H1 (cell line): ENCODE measurements around the gene TMEM151B.

Source experiments
- CHD2 ChIP-seq: IDR thresholded peaks from 2 replicates; pipeline ENCODE4 v1.6.1; 2012; ENCODE audit warnings: low read length, improper control_type of control experiment
- CTCF ChIP-seq, 3 experiments: IDR thresholded peaks; 1 replicate in 2 of 3; 2 replicates in 1 of 3; pipeline versions ENCODE4 v1.5.1 to v1.6.1; 2011; ENCODE audit warnings: low read length in 3 of 3, mild to moderate bottlenecking in 3 of 3, inconsistent platforms in 2 of 3, low read depth in 1 of 3, moderate library complexity in 1 of 3; ENCODE audit not compliant: insufficient read depth in 1 of 3; ENCODE audit errors: control extremely low read depth in 1 of 3
- E2F6 ChIP-seq: IDR thresholded peaks from 2 replicates; pipeline ENCODE4 v1.6.1; 2012; ENCODE audit warnings: inconsistent platforms
- EP300 ChIP-seq, 2 experiments: IDR thresholded peaks; 1 replicate in 1 of 2; 2 replicates in 1 of 2; pipeline ENCODE4 v1.6.1; 2011 to 2012; ENCODE audit warnings: low read depth in 2 of 2, low read length in 2 of 2, mild to moderate bottlenecking in 2 of 2, borderline replicate concordance in 1 of 2, inconsistent platforms in 1 of 2, moderate library complexity in 1 of 2
- EZH2 ChIP-seq: fragments of 200-600 bp; sonication (generic); IDR thresholded peaks from 2 replicates; pipeline ENCODE4 v1.7.1; 2012; ENCODE audit warnings: low read depth, mild to moderate bottlenecking, moderate library complexity, low read length, inconsistent platforms; ENCODE audit not compliant: severe bottlenecking
- GABPA ChIP-seq: IDR thresholded peaks from 2 replicates; pipeline ENCODE4 v1.6.1; 2011; ENCODE audit warnings: mild to moderate bottlenecking, low read length, moderate library complexity, borderline replicate concordance; ENCODE audit not compliant: insufficient read depth
- JUN ChIP-seq: IDR thresholded peaks from 2 replicates; pipeline ENCODE4 v1.6.1; 2011; ENCODE audit warnings: low read depth, mild to moderate bottlenecking, improper control_type of control experiment, low read length
- MAX ChIP-seq: IDR thresholded peaks from 2 replicates; pipeline ENCODE4 v1.6.1; 2012; ENCODE audit warnings: inconsistent platforms
- RAD21 ChIP-seq, 2 experiments: IDR thresholded peaks in 1 of 2; conservative IDR thresholded peaks in 1 of 2; 2 replicates each; pipeline ENCODE4 v1.6.1; 2011; ENCODE audit warnings: low read depth in 2 of 2, low read length in 2 of 2, improper control_type of control experiment in 1 of 2, inconsistent platforms in 1 of 2, mild to moderate bottlenecking in 1 of 2, moderate library complexity in 1 of 2
- RFX5 ChIP-seq: IDR thresholded peaks from 2 replicates; pipeline ENCODE4 v1.6.1; 2011; ENCODE audit warnings: low read depth, low read length, improper control_type of control experiment, borderline replicate concordance
- SIX5 ChIP-seq: IDR thresholded peaks from 2 replicates; pipeline ENCODE4 v1.6.1; 2011; ENCODE audit warnings: mild to moderate bottlenecking, low read depth, low read length
- TEAD4 ChIP-seq: IDR thresholded peaks from 2 replicates; pipeline ENCODE4 v1.6.1; 2012; ENCODE audit warnings: low read depth, low read length, inconsistent platforms, mixed read lengths
- USF2 ChIP-seq: IDR thresholded peaks from 2 replicates; pipeline ENCODE4 v1.6.1; 2011; ENCODE audit warnings: low read length, improper control_type of control experiment

GRCh38 chr6:44228433-44228832 lies 41.8 kb upstream of the TMEM151B start:
- no peak for TF ChIP-seq EZH2
- TF ChIP-seq CTCF (IDR thresholded peaks at IDR 0.05; ENCODE audit: control extremely low read depth in 1 of 3, insufficient read depth in 1 of 3, low read depth in 1 of 3, low read length in 3 of 3) = no peak
- TF ChIP-seq CHD2 = no peak
- no peak for TF ChIP-seq EP300 (IDR thresholded peaks at IDR 0.05; ENCODE audit: borderline replicate concordance in 1 of 2, low read depth in 2 of 2, low read length in 2 of 2)
- TF ChIP-seq GABPA = no peak
- TF ChIP-seq RAD21 (IDR thresholded peaks at IDR 0.05 in 1 of 2, conservative IDR thresholded peaks at IDR 0.05 in 1 of 2; ENCODE audit: low read depth in 2 of 2, low read length in 2 of 2) = no peak
- no peak for TF ChIP-seq JUN
- TF ChIP-seq RFX5 = no peak
- no peak for TF ChIP-seq USF2
- no peak for TF ChIP-seq TEAD4
- TF ChIP-seq E2F6 = no peak
- TF ChIP-seq SIX5 = no peak
- no peak for TF ChIP-seq MAX
